ENCODE data around the gene ATG4B.

- no peak for TF ChIP-seq POLR2A (IDR thresholded peaks at IDR 0.05; ENCODE audit: low read depth, low read length)
- TF ChIP-seq POLR2AphosphoS5 (IDR thresholded peaks at IDR 0.05; ENCODE audit: low read depth, low read length): no peak
- TF ChIP-seq TAF1 (IDR thresholded peaks at IDR 0.05; ENCODE audit: borderline replicate concordance, low read depth, low read length): no peak
Observed at GRCh38 chr2:241672243-241673188, 35.0 kb downstream of the ATG4B start.

All from GM12892 (cell line).